ENCODE data around the gene RRP12.
A peak's percentile ranks its signal among the peaks of the same experiment; 100 is the strongest.
"Not testable (repeated sequence)": the region's sequence is repeated elsewhere in the genome, so short reads cannot be mapped to it uniquely, and the experiment has no call there.

The RRP12 gene

GRCh38 chr10:97407211-97407951 is 6.2 kb upstream of the RRP12 start:
- H3K4me3 ChIP-seq (ENCODE audit: low read length), result peak overlapping the region; percentile 28
- no peak for DNase-seq (ENCODE audit: low read depth)
- TF ChIP-seq CTCF (conservative IDR thresholded peaks at IDR 0.05; ENCODE audit: low read depth, low read length), result peak; percentile 73

GRCh38 chr10:97406483-97406882 is 5.3 kb upstream of the RRP12 start:
- not testable (repeated sequence) for H3K4me3 ChIP-seq (ENCODE audit: low read length); DNase-seq (ENCODE audit: low read depth)

GRCh38 chr10:97406064-97406463 is 4.9 kb upstream of the RRP12 start:
- DNase-seq (ENCODE audit: low read depth), result no peak
- TF ChIP-seq CTCF (conservative IDR thresholded peaks at IDR 0.05; ENCODE audit: low read depth, low read length), result no peak
- H3K4me3 ChIP-seq (ENCODE audit: low read length), result no peak overlapping the region

- no peak for DNase-seq (ENCODE audit: low read depth)
- TF ChIP-seq CTCF (conservative IDR thresholded peaks at IDR 0.05; ENCODE audit: low read depth, low read length), result no peak
These were observed 2.9 kb upstream of the RRP12 start for GRCh38 chr10:97404044-97404443.

GRCh38 chr10:97401455-97401919 is 347 bp upstream of the RRP12 start:
- DNase-seq (ENCODE audit: low read depth), result no peak
- TF ChIP-seq CTCF (conservative IDR thresholded peaks at IDR 0.05; ENCODE audit: low read depth, low read length), result no peak
- peak overlapping the region; percentile 95 for H3K4me3 ChIP-seq (ENCODE audit: low read length)

More at GRCh38 chr10:97404044-97404443, 2.9 kb upstream of the RRP12 start:
- H3K4me3 ChIP-seq (ENCODE audit: low read length), result no peak overlapping the region

- no peak for TF ChIP-seq CTCF (conservative IDR thresholded peaks at IDR 0.05; ENCODE audit: low read depth, low read length)
- peak overlapping the region; percentile 95 for H3K4me3 ChIP-seq (ENCODE audit: low read length)
- DNase-seq (ENCODE audit: low read depth), result no peak
These were observed 1.1 kb downstream of the RRP12 start for GRCh38 chr10:97399843-97400545.

- no peak overlapping the region for H3K4me3 ChIP-seq (ENCODE audit: low read length)
- no peak for DNase-seq (ENCODE audit: low read depth)
- no peak for TF ChIP-seq CTCF (conservative IDR thresholded peaks at IDR 0.05; ENCODE audit: low read depth, low read length)
These were observed 5.1 kb downstream of the RRP12 start for GRCh38 chr10:97396056-97396455.
